ENCODE data around the gene SEPTIN10. TPM values are rescaled to one million over a fixed set of nuclear protein-coding genes. Genes with fewer than 3 reads are reported as not detected.
"Not testable (repeated sequence)": the region's sequence is repeated elsewhere in the genome, so short reads cannot be mapped to it uniquely, and the experiment has no call there.

The SEPTIN10 gene
- total RNA-seq, 1 donor from 2014 or later: 99.5 TPM

DNA sequence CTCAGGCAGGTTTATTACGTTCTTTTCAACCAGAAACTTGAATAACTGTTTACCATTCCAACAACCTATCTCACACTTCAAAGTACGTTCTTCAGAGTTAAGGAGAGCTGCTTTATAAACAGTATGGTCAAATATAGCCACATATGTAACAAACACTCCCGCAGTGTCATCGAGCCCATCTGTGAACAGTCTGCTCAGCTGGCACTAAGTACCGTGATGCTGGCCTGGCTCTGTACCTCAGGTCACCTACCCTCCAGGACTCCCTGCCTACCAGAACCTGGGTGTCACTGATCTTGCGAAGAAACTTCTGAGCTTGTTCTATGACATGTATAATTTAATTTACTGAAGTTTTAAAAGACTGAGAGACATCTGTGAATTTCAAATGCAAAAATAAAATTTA, 71.4 kb downstream of the SEPTIN10 start:
- Mint-ChIP-seq H3K4me3 (no peak overlapping the region), H3K9me3 (no peaks in the 10 kb centered on the region), H3K4me1 (no peaks in the 10 kb centered on the region), H3K27ac (ENCODE audit: unreplicated experiment) (no peak overlapping the region), H3K36me3 (ENCODE audit: low read depth) (peaks cover 2% of the 10 kb centered on the region), H3K27me3 (ENCODE audit: low read depth) (no peaks in the 10 kb centered on the region)
- no peak for TF ChIP-seq CTCF (conservative IDR thresholded peaks at IDR 0.05)
- no peak for DNase-seq (ENCODE audit: low read depth, low spot score)

- no peak for DNase-seq (ENCODE audit: low read depth, low spot score)
- Mint-ChIP-seq H3K9me3 (peaks cover 12% of the 10 kb centered on the region), H3K4me3 (no peak overlapping the region), H3K27ac (ENCODE audit: unreplicated experiment) (no peak overlapping the region), H3K36me3 (ENCODE audit: low read depth) (peaks cover 12% of the 10 kb centered on the region), H3K27me3 (ENCODE audit: low read depth) (no peaks in the 10 kb centered on the region), H3K4me1 (peaks cover 6% of the 10 kb centered on the region)
- no peak for TF ChIP-seq CTCF (conservative IDR thresholded peaks at IDR 0.05)
These were observed 75.2 kb downstream of the SEPTIN10 start for GRCh38 chr2:109538546-109538945.

DNA sequence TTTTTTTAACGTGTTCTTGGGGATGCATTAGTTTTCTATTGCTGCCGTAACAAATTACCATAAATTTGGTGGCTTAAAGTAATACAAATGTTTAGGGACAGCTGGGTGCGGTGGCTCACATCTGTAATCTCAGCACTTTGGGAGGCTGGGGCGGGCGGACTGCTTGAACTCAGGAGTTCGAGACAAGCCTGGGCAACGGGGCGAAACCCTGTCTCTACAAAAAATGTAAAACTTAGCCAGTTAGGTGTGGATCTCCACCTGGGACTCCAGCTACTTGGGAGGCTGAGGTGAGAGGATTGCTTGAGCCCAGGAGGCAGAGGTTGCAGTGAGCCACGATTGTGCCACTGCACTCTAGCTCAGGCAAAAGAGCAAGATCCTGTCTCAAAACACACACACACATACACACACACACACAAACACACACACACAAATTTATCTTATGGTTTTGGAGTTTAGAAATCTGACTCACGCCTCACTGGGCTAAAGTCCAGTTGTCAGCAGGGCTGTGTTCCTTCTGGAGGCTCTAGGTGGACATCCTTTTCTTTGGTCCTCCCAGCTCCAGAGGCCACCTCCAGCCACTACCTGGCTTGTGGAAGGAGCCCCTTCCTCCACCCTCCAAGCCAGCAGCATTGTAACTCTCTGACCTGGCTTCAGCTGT, 76.1 kb downstream of the SEPTIN10 start:
- Mint-ChIP-seq H3K4me1 (peaks cover 6% of the 10 kb centered on the region), H3K27me3 (ENCODE audit: low read depth) (no peaks in the 10 kb centered on the region), H3K27ac (ENCODE audit: unreplicated experiment) (no peak overlapping the region)

DNA sequence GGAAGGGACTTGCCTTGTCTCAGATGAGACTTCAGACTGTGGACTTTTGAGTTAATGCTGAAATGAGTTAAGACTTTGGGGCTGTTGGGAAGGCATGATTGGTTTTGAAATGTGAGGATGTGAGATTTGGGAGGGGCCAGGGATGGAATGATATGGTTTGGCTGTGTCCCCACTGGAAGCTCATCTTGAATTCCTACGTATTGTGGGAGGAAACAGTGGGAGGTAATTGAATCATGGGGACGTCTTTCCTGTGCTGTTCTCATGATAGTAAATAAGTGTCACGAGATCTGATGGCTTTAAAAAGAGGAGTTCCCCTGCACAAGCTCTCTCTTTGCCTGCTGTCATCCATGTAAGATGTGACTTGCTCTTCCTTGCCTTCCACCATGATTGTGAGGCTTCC, 77.2 kb downstream of the SEPTIN10 start:
- H3K9me3 Mint-ChIP-seq: peaks cover 12% of the 10 kb centered on the region
- not testable (repeated sequence) for DNase-seq (ENCODE audit: low read depth, low spot score)

More for the DNA sequence above, 76.1 kb downstream of the SEPTIN10 start:
- peaks cover 12% of the 10 kb centered on the region for H3K36me3 Mint-ChIP-seq (ENCODE audit: low read depth)
- peaks cover 12% of the 10 kb centered on the region for H3K9me3 Mint-ChIP-seq
- H3K4me3 Mint-ChIP-seq: no peak overlapping the region
- no peak for TF ChIP-seq CTCF (conservative IDR thresholded peaks at IDR 0.05)
- no peak for DNase-seq (ENCODE audit: low read depth, low spot score)

DNA sequence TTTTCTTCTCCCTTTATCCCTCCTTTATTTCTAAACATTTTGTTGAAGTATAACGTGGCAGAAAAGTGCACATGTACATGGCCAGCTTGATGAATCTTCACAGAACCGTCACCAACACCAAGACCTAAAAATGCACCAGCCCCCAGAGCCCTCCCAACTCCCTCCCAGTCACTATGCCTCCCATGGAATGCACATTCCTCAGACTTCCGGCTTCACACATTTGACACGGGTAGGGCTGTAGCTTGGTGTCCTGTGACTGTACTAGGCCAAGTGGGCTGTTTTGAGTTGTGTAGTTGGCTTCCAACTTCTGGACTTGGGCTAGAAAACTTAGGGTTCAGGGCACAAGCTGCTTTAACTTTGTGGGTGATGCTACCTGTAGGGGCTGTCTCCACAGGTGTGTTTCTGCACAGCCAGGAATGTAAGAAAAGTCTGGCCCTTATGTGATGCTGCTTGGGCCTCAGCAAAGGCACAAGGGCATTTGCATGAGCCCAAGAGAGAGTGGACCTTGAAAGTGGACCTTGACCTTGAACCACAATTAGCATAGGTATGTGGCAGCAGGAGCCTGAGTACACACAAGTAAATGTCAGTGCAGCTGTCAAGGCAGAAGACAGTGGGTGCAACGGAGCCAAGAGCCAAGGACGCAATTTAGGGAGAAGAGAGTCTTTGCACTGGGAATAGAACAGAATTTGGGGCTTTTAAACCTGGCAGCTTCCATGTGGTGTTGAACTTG, 78.4 kb downstream of the SEPTIN10 start:
- Mint-ChIP-seq H3K4me1 (peaks cover 6% of the 10 kb centered on the region), H3K4me3 (no peak overlapping the region), H3K36me3 (ENCODE audit: low read depth) (peaks cover 12% of the 10 kb centered on the region), H3K9me3 (peaks cover 12% of the 10 kb centered on the region), H3K27me3 (ENCODE audit: low read depth) (no peaks in the 10 kb centered on the region), H3K27ac (ENCODE audit: unreplicated experiment) (no peak overlapping the region)
- no peak for DNase-seq (ENCODE audit: low read depth, low spot score)
- no peak for TF ChIP-seq CTCF (conservative IDR thresholded peaks at IDR 0.05)

More for the DNA sequence above, 77.2 kb downstream of the SEPTIN10 start:
- H3K27me3 Mint-ChIP-seq (ENCODE audit: low read depth); H3K4me1 Mint-ChIP-seq; H3K27ac Mint-ChIP-seq (ENCODE audit: unreplicated experiment); H3K4me3 Mint-ChIP-seq: not testable (repeated sequence)
- H3K36me3 Mint-ChIP-seq (ENCODE audit: low read depth): peaks cover 12% of the 10 kb centered on the region

DNA sequence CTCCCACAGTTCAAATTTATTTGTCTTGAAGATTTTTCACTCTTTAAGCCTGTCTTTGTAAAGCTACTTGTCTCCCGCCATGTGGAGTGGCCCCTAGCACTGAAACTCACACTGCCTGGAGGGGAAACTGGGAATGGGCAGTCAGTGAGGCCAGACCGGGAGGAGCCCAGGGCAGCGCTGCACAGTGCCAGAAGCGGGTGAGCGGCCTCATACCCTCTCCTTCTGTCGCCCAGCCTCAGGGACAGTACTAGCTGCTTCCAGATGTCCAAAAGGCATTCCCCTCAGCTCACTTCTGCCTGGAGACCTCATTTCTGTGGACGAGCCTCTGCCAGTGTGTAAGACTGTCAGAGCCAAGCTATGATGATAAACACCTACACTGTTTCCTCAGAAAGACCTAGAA, 79.9 kb downstream of the SEPTIN10 start:
- no peak overlapping the region for H3K4me3 Mint-ChIP-seq
- H3K9me3 Mint-ChIP-seq: peaks cover 12% of the 10 kb centered on the region
- H3K27ac Mint-ChIP-seq (ENCODE audit: unreplicated experiment): no peak overlapping the region
- H3K4me1 Mint-ChIP-seq: peaks cover 6% of the 10 kb centered on the region
- peaks cover 10% of the 10 kb centered on the region for H3K36me3 Mint-ChIP-seq (ENCODE audit: low read depth)
- no peak for DNase-seq (ENCODE audit: low read depth, low spot score)
- no peak for TF ChIP-seq CTCF (conservative IDR thresholded peaks at IDR 0.05)
- H3K27me3 Mint-ChIP-seq (ENCODE audit: low read depth): no peaks in the 10 kb centered on the region
